Measurements from ENCODE around the gene XCL1. TPM values are rescaled to one million over a fixed set of nuclear protein-coding genes. Genes with fewer than 3 reads are reported as not detected.
"Not testable (repeated sequence)": the region's sequence is repeated elsewhere in the genome, so short reads cannot be mapped to it uniquely, and the experiment has no call there.

Gene XCL1
- total RNA-seq, 1 donor from 2014 or later = not detected

DNA sequence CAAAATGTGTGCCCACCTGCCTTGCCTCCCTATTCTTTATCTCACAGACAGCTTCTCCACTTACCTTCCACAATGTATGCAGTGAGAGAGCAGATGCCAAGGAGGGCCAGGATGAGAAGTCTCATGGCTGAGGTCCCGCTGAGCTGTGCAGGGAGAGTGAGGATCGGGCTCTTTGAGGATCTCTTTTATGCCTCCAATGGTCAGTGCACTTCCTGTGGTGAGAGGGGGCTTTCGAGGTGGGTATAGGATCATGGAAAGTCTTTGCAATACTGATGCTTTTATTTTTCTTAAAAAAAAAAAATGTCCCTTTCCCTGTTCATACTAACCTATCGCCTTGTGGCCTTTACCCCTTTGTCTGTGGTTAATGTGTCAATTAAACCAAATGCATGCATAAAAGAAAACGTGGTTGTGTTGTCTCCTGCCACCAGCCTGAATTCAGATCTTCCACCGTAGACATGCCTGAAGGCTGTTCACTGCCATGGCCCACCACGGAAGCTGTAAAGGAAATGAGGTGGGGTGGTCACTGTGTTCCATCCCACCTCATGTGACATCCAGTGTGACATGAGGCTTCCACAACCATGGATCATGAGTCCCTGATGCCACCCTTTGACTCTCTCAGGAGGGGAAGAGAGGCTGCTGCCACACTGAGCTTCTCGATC, 32.4 kb upstream of the XCL1 start, which contains the start of gene XCL2:
TSS of gene XCL2 (minus strand) at position 158 of the 659 bp plus-strand sequence. CDS start at position 125, 33 bp downstream.
- H3K79me2 ChIP-seq (ENCODE audit: low read depth); H3K27me3 ChIP-seq; H3K9ac ChIP-seq; H3K36me3 ChIP-seq; H3K9me3 ChIP-seq (ENCODE audit: low read depth); H3K4me1 ChIP-seq; H3K4me3 ChIP-seq; H3K9me3 Mint-ChIP-seq; H3K4me1 Mint-ChIP-seq; DNase-seq (ENCODE audit: low spot score); H4K20me1 ChIP-seq (ENCODE audit: low read depth); H3K36me3 Mint-ChIP-seq; H3F3A ChIP-seq (ENCODE audit: low read depth); H3K27ac ChIP-seq; H3K27me3 Mint-ChIP-seq (ENCODE audit: insufficient read depth, low read depth); H3K4me2 ChIP-seq; H3K4me3 Mint-ChIP-seq; H2AFZ ChIP-seq (replicated peaks); H3K27ac Mint-ChIP-seq: not testable (repeated sequence)

DNA sequence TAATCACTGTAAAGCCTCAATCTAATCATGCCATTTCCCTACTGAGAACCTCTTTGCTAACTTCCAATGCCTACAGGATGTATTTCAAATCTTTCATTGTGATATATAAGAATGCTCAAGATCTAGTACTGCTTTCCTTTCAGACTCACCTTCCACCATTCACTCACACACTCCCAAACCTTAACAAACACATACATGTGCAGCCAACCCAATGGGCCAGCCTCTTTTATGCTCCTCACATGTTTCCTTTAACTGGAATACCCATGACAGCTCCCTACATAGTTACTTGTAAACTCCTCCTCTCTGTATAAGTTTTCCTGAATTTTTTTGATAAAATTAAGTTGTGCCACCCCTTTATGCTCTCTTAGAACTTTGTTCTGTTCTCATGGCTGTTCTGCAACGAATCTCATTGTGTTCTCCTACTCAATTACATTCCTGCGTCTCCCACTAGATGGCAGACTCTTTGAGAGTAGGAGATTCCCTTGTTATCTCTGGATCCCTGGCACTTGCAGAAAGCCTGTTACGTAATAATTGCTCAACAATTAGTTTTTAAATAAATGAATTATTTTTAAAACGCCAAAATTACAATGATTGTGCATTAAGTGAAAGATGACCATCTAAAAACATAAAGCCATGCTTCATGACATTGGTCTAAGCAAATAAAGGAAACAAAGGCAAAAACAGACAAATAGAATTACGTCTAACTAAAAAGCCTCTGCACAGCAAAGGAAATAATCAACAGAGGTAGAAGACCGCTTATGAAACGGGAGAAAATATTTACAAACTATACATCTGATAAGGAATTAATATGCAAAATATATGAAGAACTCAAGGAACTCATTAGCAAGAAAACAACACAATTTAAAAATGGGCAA, 30.5 kb upstream of the XCL1 start:
- H3F3A ChIP-seq (ENCODE audit: low read depth); H3K36me3 Mint-ChIP-seq; H3K27ac ChIP-seq; H3K79me2 ChIP-seq (ENCODE audit: low read depth); H3K27ac Mint-ChIP-seq; H3K4me1 ChIP-seq; H3K9ac ChIP-seq; H3K4me3 ChIP-seq; H3K4me1 Mint-ChIP-seq; H3K36me3 ChIP-seq; H3K9me3 Mint-ChIP-seq; H3K27me3 ChIP-seq; H3K9me3 ChIP-seq (ENCODE audit: low read depth); H3K4me2 ChIP-seq; H3K4me3 Mint-ChIP-seq; H4K20me1 ChIP-seq (ENCODE audit: low read depth); H2AFZ ChIP-seq (replicated peaks); H3K27me3 Mint-ChIP-seq (ENCODE audit: insufficient read depth, low read depth): not testable (repeated sequence)
- TF ChIP-seq, protein P1, sequence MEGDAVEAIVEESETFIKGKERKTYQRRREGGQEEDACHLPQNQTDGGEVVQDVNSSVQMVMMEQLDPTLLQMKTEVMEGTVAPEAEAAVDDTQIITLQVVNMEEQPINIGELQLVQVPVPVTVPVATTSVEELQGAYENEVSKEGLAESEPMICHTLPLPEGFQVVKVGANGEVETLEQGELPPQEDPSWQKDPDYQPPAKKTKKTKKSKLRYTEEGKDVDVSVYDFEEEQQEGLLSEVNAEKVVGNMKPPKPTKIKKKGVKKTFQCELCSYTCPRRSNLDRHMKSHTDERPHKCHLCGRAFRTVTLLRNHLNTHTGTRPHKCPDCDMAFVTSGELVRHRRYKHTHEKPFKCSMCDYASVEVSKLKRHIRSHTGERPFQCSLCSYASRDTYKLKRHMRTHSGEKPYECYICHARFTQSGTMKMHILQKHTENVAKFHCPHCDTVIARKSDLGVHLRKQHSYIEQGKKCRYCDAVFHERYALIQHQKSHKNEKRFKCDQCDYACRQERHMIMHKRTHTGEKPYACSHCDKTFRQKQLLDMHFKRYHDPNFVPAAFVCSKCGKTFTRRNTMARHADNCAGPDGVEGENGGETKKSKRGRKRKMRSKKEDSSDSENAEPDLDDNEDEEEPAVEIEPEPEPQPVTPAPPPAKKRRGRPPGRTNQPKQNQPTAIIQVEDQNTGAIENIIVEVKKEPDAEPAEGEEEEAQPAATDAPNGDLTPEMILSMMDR (IDR thresholded peaks at IDR 0.05) = peak; percentile 64
- peak; percentile 36 for DNase-seq (ENCODE audit: low spot score)

DNA sequence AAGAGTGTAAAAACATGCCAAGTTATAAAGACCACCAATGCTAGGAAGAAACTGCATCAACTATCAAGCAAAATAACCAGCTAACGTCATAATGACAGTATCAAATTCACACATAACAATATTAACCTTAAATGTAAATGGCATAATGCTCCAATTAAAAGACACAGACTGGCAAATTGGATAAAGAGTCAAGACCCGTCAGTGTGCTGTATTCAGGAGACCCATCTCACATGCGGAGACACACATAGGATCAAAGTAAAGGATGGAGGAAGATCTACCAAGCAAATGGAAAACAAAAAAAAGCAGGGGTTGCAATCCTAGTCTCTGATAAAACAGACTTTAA, 29.9 kb upstream of the XCL1 start:
- H3K9me3 Mint-ChIP-seq; H3K27me3 ChIP-seq; H3K4me1 ChIP-seq; H3K27me3 Mint-ChIP-seq (ENCODE audit: insufficient read depth, low read depth); H3K9ac ChIP-seq; H3K4me1 Mint-ChIP-seq; H3K27ac ChIP-seq; H3K4me3 Mint-ChIP-seq; H3K36me3 Mint-ChIP-seq; H3K4me2 ChIP-seq; H3K4me3 ChIP-seq; H3K79me2 ChIP-seq (ENCODE audit: low read depth); H3K36me3 ChIP-seq; H2AFZ ChIP-seq (replicated peaks); H4K20me1 ChIP-seq (ENCODE audit: low read depth); H3K9me3 ChIP-seq (ENCODE audit: low read depth); H3K27ac Mint-ChIP-seq; H3F3A ChIP-seq (ENCODE audit: low read depth); DNase-seq (ENCODE audit: low spot score): not testable (repeated sequence)

DNA sequence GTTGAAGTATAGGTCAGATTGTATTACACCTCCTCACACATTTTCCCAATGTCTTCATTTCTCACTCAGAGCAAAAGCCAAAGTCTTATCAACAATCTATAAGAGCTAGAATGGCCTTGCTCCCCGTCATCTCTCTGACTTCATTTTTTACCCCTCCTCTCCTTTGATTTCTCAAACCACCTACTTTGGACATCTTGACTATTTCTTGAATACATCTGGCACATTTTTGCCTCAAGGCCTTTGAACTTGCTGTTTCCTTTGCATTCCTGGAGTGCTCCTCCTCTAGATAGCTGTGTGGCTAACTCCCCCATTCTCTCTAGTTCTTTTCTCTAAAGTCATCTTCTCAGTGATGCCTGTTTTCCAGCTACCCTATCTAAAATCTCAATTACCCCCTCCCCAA, 25.4 kb upstream of the XCL1 start:
- H3F3A ChIP-seq (ENCODE audit: low read depth) = no peaks in the 10 kb centered on the region
- no peak overlapping the region for H3K4me2 ChIP-seq
- H4K20me1 ChIP-seq (ENCODE audit: low read depth) = no peaks in the 10 kb centered on the region
- H3K4me3 ChIP-seq = no peak overlapping the region
- no peak overlapping the region for H3K9ac ChIP-seq
- H2AFZ ChIP-seq (replicated peaks) = no peak overlapping the region
- Mint-ChIP-seq H3K27ac (no peak overlapping the region), H3K9me3 (peaks cover 4% of the 10 kb centered on the region), H3K27me3 (ENCODE audit: insufficient read depth, low read depth) (no peaks in the 10 kb centered on the region), H3K4me1 (no peaks in the 10 kb centered on the region), H3K4me3 (no peak overlapping the region), H3K36me3 (no peaks in the 10 kb centered on the region)
- no peaks in the 10 kb centered on the region for H3K36me3 ChIP-seq
- no peaks in the 10 kb centered on the region for H3K27me3 ChIP-seq
- no peak for DNase-seq (ENCODE audit: low spot score)
- H3K9me3 ChIP-seq (ENCODE audit: low read depth) = no peaks in the 10 kb centered on the region
- no peaks in the 10 kb centered on the region for H3K79me2 ChIP-seq (ENCODE audit: low read depth)
- H3K27ac ChIP-seq = no peak overlapping the region
- H3K4me1 ChIP-seq = peaks cover 6% of the 10 kb centered on the region
- TF ChIP-seq, protein P1 (IDR thresholded peaks at IDR 0.05) = no peak
- TF ChIP-seq EZH2 (IDR thresholded peaks at IDR 0.05) (no peak), EZH2phosphoT487 (IDR thresholded peaks at IDR 0.05) (no peak)

All from neural progenitor cell (in vitro differentiated cells).